T47D (cell line): ENCODE results near the gene DUSP19.

Experiments used
- DNase-seq, 2 experiments: peaks; one replicate each; pipeline versions ENCODE4 v3.0.0 to v3.0.0-alpha.2; 2011 to 2012; ENCODE audit warnings: low read depth in 1 of 2, low spot score in 1 of 2
- JUND ChIP-seq: IDR thresholded peaks from 2 replicates; pipeline ENCODE4 v1.6.1; 2012; ENCODE audit warnings: low read depth
- in situ Hi-C: cut with HindIII; loops from 2 replicates; pipeline ENCODE4 v1.10.0; 2016; ENCODE audit warnings: low sequenced_read_pairs, low pct_unique_long_range_greater_than_20kb

Gene DUSP19, protein sequence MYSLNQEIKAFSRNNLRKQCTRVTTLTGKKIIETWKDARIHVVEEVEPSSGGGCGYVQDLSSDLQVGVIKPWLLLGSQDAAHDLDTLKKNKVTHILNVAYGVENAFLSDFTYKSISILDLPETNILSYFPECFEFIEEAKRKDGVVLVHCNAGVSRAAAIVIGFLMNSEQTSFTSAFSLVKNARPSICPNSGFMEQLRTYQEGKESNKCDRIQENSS

DNA sequence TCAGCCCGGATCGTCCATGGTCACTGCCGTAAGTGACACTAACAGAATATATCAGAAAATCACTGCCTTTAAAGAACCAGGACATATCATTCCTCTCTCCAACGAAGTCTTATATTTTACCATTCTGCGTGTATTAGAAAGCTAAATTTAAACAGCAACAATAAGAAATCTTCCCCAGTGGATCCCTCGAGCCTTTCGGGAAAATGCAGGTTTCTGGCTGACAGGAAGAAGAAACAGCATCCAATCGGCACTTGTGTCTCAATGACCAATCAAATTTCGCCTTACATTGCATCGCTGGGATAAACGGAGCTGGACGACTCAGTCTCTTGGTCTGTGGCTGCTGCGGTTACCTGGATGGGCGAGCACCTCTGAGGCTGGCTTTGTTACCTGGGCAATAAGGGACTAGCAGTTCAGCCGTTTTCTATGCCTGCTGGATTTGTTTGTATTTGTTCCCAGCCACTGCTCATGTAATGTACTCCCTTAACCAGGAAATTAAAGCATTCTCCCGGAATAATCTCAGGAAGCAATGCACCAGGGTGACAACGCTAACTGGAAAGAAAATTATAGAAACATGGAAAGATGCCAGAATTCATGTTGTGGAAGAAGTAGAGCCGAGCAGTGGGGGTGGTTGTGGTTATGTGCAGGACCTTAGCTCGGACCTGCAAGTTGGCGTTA is at the start of gene DUSP19:
TSS of gene DUSP19 (plus strand) at position 284 of the 675 bp plus-strand sequence. CDS start at position 471, 187 bp downstream.
- in situ Hi-C loops, result no loop called here
- no peak for TF ChIP-seq JUND
- peak; percentile 65 to 96 for DNase-seq

DNA sequence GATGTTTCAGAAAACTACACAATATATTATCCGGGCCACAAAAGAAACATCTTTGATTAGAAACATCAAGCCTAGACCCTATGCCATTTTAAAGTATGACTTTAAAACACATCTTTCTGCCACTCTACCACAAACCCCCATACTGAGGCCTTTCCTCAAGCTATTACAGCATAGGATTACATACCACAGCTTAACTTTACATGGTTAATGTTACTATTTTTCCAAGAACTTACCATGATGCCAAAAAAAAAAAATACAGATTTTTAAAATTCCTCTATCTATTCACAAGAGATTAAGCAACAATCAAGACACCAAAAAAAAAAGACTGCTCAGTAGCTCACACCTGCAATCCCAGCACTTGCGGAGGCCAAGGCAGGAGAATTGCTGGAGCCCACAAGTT is 49.3 kb upstream of the DUSP19 start:
- in situ Hi-C loops, result no loop called here
- no peak for TF ChIP-seq JUND
- DNase-seq, result no peak

DNA sequence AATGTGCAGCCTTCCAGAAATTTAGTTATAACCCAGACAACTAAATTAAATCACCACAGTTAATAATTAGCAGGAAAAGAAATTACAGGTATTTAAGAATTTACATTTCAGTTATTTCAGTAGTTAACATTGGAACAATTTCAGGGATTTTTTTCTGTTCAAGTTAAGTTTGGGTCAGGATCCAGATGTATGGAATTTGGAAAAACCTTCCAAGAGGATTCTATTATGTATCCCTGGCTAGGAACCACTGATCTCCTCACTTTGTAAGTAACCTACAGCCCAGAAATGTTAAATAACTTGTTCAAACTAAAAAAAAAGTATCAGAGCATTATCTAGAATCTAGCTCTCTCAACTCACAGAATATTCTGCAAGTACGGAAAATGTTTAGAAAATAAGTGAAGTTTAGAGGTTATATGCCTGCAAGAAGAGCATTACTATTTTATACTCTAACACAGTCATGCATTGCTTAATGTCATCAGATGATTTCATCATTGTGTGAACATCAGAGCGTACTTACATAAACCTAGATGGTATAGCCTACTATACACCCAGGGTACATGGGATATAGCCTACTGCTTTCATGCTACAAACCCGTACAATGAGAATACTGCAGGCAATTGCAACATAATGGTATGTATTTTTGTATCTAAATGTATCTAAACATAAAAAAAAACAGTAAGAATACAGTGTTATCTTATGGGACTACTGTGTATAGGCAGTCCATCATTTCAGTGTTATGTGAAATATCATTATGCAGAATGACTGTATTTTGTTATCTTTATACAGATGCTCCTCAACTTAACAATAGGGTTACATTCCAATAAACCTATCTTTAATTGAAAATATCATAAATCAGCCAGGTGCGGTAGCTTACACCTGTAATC is 46.4 kb upstream of the DUSP19 start:
- no peak for TF ChIP-seq JUND
- in situ Hi-C loops, result no loop called here
- DNase-seq, result peak in 1 of 2 experiments; percentile 11

DNA sequence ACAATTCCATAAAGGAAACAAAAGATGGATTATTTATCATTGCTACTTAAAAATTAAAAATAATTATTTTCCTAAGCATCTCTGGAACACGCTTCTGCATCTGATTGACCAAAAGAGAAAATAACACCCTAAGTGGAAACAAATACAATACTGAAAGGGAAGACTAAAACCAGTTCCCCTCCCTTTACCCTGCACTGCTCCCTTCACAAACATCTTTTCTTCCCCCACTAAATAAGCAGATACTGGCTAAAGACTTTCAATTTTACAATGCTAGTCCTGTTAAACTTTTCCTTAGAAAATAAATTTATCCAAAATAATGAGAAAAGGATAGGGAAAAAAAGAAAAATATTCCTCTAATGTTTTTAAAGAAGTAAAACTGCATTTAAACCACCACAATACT is 44.6 kb upstream of the DUSP19 start:
- no peak for TF ChIP-seq JUND
- in situ Hi-C loops, result no loop called here
- DNase-seq, result no peak

DNA sequence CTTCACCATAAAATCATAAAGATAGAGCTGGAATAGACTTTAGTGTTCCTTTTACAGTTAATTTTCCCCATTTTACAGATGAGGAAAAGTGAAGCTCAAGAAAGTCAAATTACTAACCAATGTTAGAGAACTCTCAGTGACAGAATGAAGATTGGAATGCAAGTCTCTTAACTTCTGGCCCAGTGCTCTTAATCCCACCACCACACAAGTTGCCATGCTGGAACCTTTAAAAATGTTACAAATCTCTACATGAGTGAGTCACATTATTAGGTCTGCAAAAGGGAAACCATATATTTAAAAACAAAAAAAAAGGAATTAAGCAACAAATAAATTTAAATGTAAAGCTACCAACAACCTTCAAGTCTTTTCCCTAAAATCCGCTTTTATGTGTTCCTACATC is 43.7 kb upstream of the DUSP19 start:
- in situ Hi-C loops, result no loop called here
- DNase-seq, result no peak

DNA sequence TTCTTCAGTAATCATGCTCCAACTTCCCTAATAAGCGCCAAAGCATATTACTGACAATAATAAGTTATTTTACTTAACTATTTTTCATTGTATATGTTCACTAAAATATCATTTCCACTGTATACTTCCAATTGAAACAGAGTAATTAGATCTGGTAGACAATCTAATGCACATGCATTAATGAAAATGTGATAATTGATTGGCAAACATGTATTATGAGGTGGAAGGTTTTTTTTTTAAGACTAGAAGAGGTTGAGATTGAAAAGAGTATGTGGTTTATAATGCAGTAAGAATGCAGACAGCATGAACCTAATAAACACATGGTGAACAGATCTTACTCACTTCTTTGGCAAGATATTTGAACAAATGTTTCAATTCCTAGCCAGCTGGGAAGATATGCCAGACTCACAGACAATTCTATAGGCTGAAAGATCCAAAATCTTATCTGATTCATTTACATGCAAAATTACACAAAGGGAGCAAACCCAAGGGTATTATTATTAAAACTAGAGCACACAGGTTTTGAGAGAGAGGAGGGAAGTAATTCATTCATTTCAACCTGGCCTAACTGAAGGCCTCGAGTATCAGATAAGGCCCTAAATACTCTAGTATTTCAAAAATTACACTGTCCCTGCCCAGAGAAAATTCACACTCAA is 43.1 kb upstream of the DUSP19 start:
- in situ Hi-C loops, result no loop called here

More for the DNA sequence above, 43.7 kb upstream of the DUSP19 start:
- no peak for TF ChIP-seq JUND

DNA sequence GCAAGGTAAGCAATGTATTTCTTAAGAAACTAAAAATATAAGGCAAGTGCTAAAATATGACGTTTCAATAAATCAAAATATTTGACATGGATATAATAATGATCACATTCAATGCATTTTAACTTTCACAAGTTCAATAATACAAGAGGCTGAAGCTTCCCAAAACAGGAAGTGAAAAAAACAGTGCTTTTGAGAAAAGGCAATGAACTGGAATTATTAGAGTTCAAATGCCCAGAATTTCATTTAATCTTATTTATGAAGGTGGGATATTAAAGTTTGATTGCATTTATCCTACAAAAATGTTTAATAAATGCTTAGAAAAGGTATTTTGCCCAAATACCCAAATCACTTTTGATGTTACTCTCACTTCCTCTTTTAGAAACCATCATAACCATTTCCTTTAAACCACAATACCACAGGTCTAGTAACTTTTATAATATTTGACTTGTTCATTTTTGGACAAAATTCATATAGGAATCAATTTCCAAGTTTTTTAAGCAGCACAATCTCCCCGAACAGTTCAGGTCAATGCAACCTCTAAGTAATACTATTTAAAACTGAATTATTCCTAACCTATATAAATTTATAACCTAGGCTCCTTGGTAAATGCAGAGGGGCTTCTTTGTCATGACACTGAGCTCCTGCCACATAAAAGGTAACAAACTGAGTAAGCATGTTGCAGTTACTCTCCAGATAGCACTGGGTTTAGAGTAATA is 42.4 kb upstream of the DUSP19 start:
- in situ Hi-C loops, result no loop called here
- no peak for TF ChIP-seq JUND

More for the DNA sequence above, 43.1 kb upstream of the DUSP19 start:
- no peak for TF ChIP-seq JUND
- DNase-seq, result no peak

DNA sequence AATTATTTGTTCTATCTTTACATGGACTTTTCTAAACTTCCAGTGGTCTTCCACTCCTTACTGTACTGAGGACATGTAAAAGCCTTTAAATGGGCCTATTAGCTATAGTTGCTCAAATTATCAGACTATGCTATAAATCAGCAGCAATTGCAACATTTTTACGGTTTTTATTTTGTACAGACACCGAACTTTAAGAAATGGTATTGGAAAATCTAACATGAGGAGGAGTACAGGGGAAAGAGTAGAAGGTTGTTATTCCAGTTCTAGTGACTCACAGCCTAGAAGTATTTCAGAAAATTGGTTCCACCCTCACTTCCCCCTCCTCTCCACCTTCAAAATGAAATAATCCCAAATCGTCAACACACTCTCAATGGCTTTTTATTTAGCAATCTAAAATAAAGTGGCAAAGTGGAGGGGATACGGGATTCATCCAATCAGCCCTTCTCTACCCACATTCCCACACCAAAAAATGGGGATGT is 41.4 kb upstream of the DUSP19 start:
- peak; percentile 9 to 38 for DNase-seq
- in situ Hi-C loops, result no loop called here
- no peak for TF ChIP-seq JUND

More for the DNA sequence above, 42.4 kb upstream of the DUSP19 start:
- no peak for DNase-seq

DNA sequence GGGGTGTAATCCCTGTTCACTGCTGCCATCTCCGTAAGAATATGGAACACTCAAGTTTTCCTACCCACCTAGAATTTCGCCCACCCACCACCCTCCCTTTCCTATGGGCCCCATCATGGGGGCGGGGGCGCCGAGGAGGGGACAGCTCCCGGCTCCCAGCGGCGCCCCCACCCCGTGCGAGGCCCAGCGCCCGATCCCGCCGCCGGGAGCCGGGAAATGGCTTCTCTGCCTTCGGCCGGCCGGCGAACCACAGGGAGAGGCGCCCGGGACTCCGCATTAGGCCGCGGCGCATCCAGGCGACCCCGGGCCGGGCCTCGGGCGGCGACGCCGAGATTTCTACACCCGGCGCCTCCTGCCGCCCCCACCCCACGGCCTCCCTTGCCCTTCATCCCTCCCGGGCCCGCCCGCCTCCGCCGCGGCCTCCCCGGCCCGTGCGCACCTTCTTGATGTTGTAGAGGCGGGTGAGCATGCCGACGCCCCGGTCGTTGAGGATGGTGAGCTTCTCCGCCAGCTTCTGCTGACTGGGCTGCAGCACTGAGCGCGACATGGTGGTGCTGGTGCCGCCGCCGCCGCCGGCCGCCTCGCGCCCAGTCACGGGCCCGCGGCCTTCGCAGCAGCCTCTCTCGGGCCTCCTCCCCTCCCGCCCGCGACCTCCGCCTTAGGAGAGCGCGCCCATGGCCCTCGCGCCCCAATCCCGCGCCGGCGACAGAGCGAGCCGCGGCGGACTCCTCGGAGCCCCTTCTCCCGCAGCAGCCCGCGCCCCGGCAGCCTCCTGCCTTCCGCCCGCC is 40.8 kb upstream of the DUSP19 start:
- DNase-seq, result no peak
- in situ Hi-C loops, result no loop called here
- TF ChIP-seq JUND, result no peak

DNA sequence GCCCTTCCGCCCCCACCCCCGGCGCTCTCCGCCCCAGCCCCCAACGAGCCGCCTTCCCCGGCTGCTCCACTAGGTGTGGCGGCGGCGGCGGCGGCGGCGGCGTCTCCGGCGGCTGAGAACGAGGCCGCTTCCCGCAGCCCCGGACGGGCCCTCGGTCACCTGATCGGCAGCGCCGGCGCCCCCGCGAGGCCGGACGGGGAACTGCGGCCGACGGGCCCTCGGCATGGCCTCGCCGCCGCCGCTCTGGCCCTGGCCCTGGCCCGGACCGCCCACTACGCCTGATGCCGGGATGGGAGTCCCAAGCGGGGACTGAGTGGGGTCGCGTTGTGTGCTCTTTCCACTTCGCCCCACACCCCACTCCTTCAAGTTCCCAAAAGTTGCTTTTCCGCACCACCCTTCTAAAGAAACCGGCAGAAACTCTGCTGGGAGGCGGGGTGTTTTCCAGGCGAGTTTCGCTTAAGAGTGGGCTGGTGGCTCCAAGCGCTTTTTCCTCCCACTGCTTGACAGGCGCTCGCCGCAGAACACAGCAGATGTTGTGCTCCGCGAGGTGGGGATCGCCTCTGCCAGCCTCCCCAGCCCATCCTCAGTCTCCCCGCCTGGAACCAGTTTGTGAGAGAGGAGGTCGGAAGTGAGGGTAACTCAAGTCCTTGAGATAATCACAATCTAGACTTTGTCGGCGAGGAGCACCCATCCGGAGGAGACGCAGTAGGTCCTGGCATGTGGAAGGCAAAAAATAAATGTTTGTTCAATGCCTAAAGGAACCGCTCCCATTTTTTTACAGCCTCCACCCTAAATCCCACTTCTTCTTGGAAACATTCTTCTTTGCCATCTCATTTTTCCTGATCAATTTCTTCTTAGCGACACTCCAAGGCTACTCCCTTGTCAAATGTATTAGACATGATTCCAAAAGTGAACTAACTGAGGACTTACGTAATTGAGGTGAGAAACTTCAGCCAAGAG is 39.9 kb upstream of the DUSP19 start, which contains the start of gene NCKAP1:
TSS of gene NCKAP1 (minus strand) at position 117 of the 960 bp plus-strand sequence. CDS start 358 bp downstream, outside the sequence.
- in situ Hi-C loops, result no loop called here
- no peak for TF ChIP-seq JUND
- peak; percentile 71 to 84 for DNase-seq
